Brain pericyte (primary cell): ENCODE data around the gene NUB1.

Source experiments
- DNase-seq: peaks from one replicate; pipeline ENCODE4 v3.0.0-alpha.2; 2012; ENCODE audit warnings: low read depth, low spot score

NUB1 gene

DNA sequence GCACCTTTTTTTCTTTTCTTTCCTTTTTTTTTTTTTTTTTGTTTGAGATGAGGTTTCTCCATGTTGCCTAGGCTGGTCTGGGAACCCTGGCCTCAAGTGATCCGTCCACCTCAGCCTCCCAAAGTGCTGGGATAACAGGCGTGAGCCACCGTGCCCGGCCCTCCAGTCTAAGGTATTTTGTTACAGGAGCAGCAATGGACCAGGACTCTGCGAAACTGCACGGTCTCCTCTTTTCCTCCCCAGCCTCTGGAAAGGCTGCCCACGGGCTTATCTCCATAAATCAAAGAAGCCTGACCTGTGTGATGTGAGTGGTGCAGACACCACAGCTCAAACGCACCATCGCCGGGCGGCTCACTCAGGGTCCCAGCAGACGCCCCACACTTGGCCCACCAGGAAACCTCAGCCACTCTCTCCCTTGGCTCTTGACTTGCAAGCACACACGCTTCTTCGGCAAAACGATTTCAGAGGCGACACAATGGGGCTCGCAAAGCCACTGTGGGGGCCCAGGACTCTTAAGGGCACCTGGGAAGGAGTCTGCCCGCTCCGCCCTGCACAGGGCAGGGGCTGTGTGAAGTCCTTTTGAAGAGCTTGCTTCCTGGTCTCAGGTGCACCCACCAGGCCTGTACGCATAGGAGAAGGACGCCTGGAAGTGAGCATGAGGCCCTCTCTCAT, 47.6 kb downstream of the NUB1 start:
- no peak for DNase-seq

DNA sequence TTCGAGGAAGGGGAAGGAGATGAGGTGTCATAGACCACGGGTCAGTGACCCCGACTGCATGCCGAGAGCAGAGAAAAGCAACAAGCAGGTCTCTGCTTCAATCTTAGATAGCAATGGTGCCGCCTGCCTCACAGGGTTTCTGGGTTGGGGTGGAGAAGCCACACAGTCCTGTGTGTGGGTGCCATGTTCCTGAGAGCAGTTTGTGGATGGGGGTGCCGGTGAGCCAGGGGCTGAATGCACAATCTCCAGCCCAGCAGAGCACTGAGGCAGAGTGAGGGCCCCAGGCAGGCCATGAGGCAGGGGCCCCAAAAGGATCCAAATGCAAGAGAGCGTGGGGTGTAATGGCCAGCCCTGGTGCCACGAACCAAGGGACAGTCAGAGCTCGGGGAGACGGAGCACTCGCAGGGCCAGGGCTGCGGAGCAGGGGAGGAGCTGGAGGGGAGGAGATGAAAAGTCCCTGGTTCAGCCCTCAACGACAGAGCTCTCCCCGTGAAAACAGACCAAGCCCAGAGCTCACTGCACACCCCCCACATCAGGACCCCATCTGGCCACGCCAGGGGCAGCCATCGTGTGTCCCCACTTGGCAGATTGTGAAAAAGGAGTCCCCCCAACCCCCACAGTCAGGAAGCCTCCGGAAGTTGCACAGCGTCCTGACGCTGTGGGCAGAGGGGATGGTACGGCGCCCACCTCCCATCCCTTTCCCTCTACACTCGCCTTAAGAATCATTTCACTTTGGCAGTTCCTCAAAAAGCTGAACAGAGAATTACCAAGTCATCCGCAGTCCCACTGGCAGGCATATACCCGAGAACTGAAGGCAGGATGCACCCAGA, 48.4 kb downstream of the NUB1 start:
- no peak for DNase-seq

DNA sequence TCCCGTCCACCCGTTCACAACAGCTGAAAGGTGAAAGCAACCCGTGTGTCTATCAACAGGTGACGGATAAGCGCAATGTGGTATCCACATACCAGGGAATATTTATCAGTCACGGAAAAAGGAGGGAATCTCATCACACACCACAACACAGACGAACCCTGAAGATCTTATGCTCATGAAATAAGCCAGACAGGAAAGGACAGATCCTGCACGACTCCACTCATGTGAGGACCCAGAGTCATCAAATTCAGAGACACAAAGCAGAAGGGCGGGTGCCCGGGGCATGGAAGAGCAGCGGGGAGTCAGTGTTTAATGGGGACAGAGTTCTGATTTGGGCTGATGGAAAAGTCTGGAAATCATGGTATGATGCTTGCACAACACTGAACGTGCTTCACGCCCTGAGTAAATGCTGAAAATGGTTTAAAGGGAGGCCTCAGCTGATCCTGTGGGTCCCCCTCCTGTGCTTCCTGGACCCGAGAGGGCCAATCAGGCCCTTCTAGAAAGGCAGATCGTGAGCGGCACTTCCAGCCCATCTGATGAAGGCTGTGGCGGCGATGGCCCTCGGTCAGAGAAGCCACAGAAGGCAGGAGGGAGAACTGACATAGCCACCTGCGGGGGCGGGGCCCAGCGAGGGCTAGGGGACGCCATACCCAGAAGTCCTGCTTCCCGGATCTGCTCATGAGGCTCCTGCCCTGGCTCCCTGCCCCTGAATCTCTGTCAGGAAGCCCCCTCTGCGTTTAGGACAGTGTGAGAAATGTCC, 49.2 kb downstream of the NUB1 start:
- no peak for DNase-seq

DNA sequence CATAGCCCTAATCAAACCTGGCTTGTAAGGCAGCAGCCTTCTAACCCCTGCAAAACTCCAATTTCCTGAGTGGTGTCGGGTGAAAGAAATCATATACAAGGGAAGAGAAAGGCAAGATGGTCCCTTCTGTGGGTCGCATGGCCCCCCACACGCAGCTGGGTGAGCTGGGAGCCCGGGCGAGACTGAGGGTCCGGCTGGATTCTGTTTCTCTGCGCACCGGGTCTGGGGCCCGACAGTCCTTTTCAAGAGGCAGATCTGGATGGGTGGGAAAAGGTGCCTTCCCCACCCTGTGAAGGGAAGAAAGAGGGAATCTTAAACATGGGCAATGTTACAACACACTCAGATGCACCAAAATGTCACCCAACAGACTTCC, 49.7 kb downstream of the NUB1 start:
- DNase-seq: no peak

DNA sequence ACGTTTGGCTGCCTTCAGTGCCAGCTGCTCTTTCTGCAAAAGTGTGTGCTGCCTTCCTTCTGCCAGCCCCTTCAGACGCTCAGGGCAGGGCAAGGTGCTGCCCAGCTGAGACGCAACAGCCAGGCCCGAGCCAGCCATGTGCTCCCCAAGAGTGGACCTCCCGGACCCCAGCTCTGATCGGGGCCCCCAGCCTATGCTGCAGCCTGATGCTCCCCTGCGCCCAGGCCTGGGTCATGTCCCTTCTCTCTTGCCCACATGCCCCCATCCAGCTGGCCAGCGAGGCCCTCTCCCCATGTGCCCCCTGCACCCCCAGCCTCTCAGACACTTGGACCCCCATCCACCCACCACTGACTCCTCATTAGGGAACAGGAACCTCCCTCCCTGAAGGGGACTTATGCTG, 50.4 kb downstream of the NUB1 start:
- no peak for DNase-seq

DNA sequence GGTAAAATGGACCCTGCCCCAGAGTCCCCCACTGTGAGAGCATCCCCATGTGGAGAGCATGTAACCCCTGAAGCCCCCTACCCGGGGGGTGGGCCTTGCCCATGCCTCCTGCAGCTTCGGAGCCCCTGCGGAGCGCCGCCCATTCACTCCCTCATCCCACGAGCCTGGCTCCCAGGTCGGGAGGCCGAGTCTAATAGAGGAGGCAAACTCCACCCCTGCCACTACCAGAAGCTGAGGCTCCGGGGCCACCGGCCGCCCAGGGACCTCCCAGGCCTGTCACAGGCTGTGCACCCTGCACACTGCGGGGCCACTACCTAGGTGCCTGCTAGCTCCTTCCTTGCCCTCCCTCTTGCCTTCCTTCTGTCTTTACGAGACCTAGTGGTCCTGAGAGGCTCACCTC, 50.8 kb downstream of the NUB1 start:
- DNase-seq: no peak

DNA sequence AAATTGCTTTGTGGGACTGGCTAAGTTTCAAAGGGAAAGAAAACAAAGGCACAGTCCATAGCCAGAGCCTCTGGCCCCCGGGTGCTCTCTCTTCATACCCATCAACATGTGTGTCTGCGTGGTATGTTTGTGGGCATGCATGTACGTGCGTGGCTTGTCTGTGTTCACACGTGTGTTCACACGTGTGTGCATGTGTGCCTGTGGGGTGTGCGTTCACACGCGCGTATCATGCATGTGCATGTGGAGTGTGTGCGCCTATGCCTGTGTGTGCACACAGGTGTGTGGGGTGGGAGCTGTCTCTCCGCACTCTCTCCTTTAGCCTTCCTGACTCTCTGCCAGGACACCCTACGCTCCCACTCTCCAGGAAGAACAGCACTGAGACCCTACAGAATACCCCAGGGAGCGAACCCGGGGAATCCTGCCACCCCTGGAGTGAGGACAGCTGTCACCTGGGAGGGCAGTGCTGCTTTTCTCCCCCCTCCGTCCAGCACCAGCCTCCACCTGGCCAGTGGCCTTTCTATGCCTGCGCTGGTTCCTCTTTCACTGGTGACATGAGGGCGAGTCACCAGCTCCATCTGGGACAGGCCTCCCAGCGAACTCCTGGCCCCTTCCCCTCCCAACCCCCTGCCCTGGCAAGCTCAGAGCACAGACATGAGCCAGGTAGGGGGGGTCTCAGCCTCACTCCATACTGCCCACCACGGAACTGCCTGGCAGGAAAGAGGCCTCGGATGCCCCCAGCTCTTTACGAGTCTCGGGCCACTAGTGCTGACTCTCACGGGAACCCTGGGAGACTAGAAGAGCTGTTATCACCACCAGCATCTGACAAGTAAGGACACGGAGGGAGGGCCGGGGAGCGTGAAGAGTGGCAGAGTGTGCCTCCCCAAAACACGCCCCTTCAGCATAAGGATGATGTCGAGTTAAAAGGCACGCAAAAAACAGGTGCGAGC, 51.7 kb downstream of the NUB1 start:
- no peak for DNase-seq

DNA sequence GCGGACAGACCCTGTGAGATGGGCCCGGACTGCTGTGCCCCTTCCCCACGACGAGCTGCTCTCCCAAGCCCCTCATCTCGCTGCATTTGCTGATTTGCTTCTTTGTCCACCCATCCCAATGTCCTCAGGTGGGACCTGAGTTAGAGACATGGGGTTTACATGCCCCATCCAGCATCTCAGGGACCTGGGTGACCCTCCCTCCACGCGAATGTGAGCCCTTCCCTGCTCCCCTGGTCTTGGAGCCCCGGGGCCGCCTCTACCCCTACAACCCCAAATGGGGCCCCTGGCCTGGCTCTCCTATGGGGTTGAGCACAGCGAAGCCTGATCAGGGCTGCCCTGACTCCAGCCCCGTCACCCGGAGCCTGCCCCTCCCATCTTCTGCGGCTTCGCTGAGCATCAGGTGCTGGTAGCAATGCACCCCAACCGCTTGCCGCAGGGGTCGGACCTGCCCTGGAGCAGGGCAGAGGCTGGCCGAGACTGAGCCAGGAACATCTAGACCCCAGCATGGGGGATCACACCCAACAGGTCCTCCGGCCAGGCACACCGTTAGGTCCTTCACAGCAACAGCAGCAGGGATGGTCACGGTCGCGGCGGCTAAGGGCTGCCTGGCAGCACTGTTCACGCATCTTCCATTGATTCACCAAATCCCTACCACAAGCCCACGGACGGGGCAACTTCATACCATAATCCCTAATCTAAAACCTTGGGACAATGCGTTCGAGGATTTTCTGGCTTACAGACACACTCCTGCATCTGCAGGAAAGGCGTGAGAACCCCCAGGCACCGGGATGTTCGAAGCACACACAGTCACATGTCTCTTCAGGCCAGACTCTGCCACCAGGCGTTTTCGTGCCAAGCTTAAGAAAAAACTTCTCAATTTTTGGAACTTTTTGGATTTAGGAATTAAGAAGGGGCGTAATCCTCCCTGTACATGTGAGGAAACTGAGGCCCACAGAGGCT, 52.7 kb downstream of the NUB1 start:
- DNase-seq: no peak

DNA sequence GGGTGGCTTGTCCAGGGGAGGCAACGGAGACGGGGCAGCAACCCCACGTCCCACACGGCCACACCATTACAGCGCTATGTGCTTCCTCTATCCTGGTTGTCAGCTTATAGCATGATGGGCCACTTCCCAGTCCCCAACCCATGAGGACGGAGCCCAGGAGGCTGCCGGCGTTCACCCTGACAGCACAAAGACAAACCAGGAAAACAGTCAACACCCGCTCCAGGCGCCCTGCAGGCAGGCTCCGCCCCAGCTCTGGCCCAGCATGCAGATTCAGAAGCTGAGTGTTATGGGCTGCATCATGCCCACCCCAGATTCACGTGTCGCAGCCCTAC, 53.4 kb downstream of the NUB1 start:
- no peak for DNase-seq

DNA sequence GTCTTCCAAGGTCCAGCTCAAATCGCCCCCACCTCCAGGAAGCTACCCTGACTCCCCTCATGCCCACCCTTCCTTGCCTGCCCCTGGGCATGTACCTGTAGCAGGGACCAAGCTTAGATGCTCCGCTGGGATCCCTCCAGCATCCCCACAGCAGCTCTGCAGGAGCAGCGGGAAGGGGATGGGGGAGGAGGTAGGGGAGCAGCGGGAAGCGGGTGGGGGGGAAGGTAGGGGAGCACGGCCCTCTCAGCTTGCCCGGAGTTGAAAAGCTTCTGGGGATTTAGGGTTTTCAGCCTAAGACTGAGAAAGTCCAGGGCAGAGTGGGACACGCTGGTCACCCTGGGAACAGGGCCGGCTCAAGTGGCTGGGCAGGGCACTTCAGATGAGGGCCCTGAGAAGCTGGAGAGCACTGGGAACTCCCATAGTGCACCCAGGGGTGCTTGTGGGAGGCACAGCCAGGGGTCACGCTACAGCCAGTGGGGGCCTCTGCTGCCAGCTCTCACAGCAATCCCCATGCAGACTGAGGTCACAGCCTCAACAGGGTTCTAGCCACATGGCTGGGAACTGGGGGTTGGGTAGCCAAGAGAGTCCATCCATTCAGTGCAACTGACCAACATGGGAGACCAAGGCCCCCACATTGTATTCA, 54.8 kb downstream of the NUB1 start:
- DNase-seq: no peak

DNA sequence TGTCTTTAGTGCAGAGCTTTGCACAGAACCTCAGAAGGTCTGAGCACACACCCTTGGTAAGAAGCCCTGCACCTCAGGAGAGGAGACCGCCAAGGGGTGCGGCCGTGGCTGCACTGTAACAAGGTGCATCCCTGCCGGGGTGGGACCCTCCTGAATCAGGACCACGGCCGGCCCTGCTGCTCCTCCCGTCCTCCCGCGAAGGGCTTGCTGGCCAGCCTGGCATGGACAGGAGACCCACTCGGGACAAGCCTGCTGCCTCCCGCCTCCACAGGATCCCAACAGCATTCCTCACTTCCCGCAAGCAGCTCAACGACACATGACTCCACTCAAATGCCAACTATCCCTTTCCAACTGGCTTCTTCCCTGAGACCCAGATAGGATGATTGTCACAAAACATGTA, 55.4 kb downstream of the NUB1 start:
- no peak for DNase-seq

DNA sequence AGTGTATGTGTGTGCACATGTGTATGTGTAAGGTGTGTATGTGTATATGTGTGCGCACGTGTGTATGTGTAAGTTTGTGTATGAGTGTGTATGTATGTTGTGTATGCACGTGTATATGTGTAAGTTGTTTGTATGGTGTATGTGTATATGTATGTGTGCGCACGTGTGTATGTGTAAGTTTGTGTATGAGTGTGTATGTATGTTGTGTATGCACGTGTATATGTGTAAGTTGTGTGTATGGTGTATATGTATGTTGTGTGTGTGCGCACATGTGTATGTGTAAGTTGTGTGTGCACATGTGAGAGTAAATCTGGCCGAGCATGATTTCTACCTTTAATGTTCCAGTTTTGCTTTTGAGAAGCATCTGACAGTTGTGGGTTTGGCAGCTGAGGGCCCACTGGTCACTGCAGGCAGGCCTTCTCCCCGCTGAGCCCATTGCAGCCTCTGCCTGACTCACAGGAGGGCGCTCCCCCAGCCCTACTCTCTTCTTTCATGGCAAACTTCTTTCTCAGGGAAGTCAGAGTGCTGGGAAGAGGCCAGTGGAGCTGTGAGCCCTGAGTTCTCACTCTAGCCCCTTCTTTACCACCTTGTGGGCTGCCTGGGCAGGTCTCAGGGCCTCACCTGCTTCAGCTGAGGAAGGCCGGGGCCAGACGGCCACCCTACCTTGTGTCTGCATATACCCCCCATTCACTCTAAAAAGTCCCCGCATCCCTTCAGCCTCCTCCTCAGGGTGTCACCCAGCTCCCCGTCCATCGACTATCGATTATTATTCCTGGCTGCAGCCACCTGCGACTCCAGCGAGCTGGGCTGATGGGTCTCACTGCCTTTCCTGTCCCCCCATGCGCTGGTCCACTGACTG, 57.1 kb downstream of the NUB1 start:
- no peak for DNase-seq

DNA sequence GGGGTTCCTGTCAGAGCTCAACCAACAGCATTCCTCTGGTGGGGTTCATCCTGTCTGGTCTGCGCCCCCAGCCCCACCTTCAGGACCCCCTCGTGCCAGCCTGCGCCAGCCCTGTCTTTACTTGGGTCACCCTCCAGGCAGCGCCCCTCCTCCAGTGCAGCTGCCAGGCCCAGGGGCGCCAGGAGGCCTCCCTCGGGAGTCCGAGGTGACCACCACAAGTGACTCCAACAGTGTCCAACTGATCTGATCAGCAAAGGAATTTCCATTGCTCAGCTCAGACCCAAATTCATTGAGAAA, 57.6 kb downstream of the NUB1 start:
- DNase-seq: no peak

DNA sequence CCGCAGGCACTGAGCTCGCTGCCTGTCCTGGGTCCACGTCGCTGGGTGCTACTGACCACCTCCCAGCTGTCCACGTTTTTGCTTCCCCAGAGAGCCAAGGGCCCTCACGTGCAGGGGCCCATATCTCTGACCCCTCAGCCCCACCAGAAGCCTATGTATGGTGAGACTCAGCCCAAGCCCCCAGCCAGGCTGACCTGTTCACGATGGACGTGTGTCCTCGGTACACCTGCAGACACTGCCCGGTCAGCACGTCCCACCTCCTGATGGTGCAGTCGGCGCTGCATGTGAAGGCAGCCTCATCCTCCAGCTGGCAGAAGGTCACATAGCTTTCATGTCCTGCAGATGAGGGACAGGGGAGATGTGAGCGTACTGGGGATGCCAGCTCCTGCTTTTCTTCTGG, 58.3 kb downstream of the NUB1 start:
- no peak for DNase-seq

DNA sequence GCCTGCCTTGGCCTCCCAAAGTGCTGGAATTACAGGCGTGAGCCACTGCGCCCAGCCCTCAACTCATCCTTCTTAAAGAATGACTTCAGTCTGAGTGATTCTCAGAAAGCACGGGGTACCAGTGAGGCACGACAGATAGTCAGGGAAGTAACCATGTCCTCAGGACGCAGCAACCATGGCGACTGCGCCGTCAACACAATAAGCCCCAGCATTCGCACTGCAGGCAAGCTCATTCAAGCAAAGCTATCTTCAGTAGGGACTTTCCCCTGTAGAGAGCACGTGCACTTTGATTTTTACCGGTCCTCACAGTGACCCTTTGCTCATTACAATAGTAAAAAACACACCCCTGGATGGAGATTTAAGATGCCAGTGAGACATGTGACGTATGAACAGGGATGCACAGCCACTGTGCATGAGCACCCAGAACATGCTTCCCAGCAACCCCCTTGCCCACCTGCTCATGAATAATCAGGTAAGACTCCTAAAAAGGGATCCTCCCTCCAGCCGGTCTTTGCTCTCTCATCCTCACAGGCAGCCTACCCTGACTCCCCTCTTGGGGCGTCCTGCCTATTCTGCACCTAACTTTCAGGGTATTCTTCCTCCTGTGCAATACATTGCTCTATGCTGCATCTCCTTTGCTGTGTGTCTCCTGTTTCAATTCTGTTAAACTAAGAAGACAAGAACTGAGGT, 59.2 kb downstream of the NUB1 start:
- no peak for DNase-seq

DNA sequence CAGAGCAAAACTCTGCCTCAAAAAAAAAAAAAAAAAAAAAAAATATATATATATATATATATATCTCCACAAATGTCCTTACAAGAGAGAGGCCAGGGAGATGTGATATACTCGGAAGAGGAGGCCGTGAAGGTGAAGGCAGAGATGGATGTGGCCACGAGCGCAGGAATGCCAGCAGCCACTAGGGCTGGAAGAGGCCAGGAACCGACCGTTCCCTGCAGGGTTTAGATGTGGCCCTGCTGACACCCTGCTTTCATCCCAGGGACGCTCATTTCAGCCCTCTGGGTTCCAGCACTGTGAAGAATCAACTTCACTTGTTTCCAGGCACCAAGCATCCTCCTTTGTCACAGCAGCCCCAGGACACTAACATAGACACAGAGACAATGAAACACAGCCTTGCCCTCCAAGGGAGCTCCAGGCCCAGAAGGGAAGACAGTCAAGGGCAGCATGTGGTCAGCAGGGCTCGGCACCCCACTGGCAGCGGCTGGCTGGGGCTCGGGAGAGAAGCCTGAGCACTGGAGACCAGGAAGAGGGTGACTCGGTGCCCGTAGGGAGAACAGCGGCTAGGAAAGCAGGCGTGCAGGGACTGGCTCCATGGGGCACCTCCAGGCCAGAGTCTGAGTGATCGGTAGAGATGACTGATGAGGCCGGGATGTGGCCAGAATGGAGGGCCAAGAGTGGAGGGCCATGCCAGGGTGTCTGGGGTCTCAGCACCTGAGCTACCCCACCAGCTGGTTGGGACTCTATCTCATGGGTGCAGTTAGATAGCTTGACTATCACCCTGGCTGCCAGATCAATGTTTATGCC, 60.6 kb downstream of the NUB1 start:
- no peak for DNase-seq

DNA sequence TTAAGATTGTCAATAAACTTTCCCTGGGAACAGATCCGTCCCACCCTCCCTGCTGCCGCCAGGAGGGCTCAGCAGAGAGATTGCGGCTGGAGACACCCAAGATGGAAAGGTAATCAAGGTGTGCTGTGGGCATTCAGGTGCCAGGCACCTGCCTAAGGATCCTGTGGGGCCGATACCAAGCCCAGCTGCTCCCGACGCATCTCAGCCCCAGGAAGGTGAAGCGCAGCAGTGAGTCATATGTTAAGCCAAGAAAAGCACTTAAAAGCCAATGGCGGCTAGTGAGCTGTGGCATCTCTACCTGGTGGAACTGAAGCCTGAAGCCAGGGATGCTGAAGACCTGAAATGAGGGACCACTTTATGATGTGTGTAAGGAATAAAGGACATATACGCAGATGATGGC, 62.2 kb downstream of the NUB1 start:
- DNase-seq: no peak
